Peyer's patch (tissue), 4 donors: ENCODE results near the gene MT1F.

Experiments used
- POLR2A ChIP-seq, 2 donors: fragments of 450-650 bp; IDR thresholded peaks; one replicate each; pipeline ENCODE4 v1.5.1; 2017; ENCODE audit warnings: antibody characterized with exemption in 2 of 2, mild to moderate bottlenecking in 2 of 2, moderate library complexity in 2 of 2
- TF ChIP-seq, protein P1 (sequence below), 6 experiments: fragments of 450-650 bp in 4 of 6; fragments of 200-600 bp in 2 of 6; sonication (generic) in 1 of 6; IDR thresholded peaks; one replicate each; pipeline ENCODE4 v1.5.1; 2017 to 2019; ENCODE audit warnings: antibody characterized with exemption in 6 of 6, mild to moderate bottlenecking in 3 of 6, moderate library complexity in 1 of 6

DNA sequence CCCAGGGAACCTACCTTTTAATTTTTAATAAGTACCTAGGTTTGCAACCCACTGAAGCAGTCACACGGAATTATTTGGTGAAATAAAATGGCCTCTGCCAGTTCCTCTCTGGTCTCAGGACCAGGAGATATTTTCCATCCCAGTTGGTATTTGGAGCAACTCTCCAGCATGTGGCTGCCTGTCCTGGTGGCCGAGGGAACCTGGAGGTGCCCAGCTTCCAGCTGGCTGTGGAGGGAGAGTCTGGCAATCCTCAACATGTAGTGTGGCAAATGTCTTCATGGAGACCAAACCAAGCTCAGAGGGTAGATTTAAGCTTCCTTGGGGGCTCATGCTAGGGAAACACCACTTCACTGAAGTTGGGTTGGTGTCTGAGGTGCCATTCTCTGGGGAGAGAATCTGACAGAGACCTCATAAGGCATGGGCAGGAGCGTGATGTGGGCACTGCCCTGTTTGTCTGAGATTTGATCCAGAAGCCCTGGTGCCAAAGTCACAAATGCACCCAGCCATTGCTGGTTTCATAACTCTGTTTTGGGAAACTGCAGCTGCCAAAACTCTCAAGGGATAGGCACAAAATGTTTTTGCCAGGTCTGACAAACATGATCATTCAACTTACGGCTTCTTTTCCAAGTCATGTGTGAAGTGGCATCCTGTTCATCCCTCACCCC lies 27.3 kb downstream of the MT1F start:
- no peak for TF ChIP-seq POLR2A (IDR thresholded peaks at IDR 0.05)
- TF ChIP-seq, protein P1, sequence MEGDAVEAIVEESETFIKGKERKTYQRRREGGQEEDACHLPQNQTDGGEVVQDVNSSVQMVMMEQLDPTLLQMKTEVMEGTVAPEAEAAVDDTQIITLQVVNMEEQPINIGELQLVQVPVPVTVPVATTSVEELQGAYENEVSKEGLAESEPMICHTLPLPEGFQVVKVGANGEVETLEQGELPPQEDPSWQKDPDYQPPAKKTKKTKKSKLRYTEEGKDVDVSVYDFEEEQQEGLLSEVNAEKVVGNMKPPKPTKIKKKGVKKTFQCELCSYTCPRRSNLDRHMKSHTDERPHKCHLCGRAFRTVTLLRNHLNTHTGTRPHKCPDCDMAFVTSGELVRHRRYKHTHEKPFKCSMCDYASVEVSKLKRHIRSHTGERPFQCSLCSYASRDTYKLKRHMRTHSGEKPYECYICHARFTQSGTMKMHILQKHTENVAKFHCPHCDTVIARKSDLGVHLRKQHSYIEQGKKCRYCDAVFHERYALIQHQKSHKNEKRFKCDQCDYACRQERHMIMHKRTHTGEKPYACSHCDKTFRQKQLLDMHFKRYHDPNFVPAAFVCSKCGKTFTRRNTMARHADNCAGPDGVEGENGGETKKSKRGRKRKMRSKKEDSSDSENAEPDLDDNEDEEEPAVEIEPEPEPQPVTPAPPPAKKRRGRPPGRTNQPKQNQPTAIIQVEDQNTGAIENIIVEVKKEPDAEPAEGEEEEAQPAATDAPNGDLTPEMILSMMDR (IDR thresholded peaks at IDR 0.05) = no peak
